Measurements from ENCODE around the gene NT5DC4. TPM values are rescaled to one million over a fixed set of nuclear protein-coding genes. Genes with fewer than 3 reads are reported as not detected.
A peak's percentile ranks its signal among the peaks of the same experiment; 100 is the strongest.

NT5DC4 gene
- total RNA-seq, 1 experiment from 2014 or later, result not detected

DNA sequence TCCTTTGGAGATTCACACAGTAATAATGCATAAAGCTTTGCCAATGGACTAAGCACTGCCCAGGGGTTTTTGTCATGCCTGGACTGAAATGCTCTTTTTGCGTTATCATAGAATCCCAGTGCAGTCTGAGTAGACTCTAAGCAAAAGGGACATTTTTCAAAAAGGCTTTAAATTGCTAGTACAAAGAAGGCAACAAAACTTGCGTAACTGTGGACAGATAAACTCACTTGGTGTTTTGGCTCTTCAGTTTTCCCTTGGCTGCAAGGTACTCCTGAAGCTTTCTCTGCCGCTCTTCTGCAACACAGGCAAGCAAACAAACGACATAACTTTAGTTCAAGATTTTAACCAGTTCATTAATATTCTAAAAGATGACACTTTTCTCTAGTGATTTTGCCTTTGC, 41.5 kb downstream of the NT5DC4 start:
- Histone ChIP-seq H3K27me3 (replicated peaks) (no peaks in the 10 kb centered on the region), H3K4me3 (no peak overlapping the region), H3K4me1 (replicated peaks) (peaks cover 17% of the 10 kb centered on the region), H3K9me3 (replicated peaks) (no peaks in the 10 kb centered on the region), H3K27ac (no peak overlapping the region), H3K36me3 (peaks cover 63% of the 10 kb centered on the region)
- no peak for DNase-seq (ENCODE audit: low read depth in 1 of 2, low spot score in 2 of 2)

DNA sequence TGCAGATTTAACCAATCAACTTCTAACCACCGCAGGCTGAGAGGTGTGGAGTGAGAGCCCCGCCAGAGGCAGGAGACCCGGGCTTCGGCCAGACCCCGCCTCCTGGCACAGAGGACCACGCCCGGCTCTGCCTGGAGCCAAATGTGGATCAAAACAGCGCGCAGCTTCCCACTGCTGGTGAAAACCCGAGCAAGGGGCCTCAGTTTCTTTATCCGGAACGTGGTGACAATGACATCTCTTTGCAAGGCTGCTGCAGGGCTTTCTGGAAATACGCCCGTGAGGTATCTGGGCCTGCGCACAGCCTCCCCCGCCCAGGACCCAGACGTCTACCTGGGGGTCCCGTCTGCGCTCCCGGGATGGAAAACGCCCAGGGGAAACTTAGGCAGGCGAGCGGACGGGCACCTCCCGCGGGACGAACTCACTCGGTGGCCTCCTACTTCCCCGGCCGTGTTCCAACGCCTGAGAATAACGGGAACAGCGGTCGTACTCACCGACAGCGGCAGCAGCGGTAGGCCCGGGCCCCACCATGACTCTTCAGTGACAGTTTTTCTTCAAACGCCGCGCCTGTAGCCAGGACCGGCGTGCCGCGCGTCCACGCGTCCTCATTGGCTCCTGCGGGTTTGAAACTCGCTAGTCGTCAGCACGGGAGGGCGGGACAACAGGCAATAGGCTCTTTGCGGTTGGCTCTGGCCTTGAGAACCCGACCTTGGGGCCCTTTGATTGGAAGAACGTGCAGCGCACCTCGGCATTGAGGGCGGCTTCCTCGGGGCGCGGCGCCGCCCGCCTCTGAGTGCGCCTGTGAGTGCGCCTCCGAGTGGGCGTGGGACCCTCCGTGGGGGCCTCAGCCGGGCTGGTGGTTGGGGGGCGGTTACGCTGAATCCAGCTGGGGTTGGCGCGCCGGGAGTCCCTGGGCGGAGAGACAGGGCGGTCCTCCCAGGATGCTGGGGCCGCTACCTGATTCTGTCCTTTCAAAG, 43.5 kb downstream of the NT5DC4 start, which contains the start of gene CKAP2L:
Gene CKAP2L (minus strand): TSS at position 539 of the 974 bp plus-strand sequence. CDS start 11 bp downstream, at position 528.
- DNase-seq (ENCODE audit: low read depth in 1 of 2, low spot score in 2 of 2), result peak; percentile 95 to 98
- Histone ChIP-seq H3K27me3 (replicated peaks) (no peaks in the 10 kb centered on the region), H3K27ac (peak within 1 kb of the TSS; percentile 95), H3K9me3 (replicated peaks) (no peaks in the 10 kb centered on the region), H3K36me3 (peaks cover 42% of the 10 kb centered on the region), H3K4me1 (replicated peaks) (peaks cover 30% of the 10 kb centered on the region), H3K4me3 (peak within 1 kb of the TSS; percentile 59)

DNA sequence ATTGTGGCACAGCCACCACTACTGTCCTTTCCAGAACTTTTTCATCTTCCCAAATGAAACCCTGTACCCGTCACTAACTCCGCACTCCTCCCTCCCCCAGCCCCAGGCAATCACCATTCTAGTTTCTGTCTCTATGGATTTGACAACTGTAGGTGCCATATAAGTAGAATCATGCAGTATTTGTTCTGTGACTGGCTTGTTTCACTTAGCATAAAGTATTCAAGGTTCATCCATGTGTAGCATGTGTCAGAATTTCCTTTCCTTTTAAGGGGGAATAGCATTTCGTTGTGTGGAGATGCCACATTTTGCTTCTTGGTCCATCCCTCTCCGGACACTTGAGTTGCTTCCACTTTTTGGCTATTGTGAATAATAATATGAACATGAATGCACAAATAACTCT, 44.4 kb downstream of the NT5DC4 start:
- no peak for DNase-seq (ENCODE audit: low read depth in 1 of 2, low spot score in 2 of 2)
- Histone ChIP-seq H3K27me3 (replicated peaks) (no peaks in the 10 kb centered on the region), H3K4me3 (peak overlapping the region; percentile 59), H3K27ac (peak overlapping the region; percentile 95), H3K4me1 (replicated peaks) (peaks cover 30% of the 10 kb centered on the region), H3K36me3 (peaks cover 33% of the 10 kb centered on the region), H3K9me3 (replicated peaks) (no peaks in the 10 kb centered on the region)

DNA sequence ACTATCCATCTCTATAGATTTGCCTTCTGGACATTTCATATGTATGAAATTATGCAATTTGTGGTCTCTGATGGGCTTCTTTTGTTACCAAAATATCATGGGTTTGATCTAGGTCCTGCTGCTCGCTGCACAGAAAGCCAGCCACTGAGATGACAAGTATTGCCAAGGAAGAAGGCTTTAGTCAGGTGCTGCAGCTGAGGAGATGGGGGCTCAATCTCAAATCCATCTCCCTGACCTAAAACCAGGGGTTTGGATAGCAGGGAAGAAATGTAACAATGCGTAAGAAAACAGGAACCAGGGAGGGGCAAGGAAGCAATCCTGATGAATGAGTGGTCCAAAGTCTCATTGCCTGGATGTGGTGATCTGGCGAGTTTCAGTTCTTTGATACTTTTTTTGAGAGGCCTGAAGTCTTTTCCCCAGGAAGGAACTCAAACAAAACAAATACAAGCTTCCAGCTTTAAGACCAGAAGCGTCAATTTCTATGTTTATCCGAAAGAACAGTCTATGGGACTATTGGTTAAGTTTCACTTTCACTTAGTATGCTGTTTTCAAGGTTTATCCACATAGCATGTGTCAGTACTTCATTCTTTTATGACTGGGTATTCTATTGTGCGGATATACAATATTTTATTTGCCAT, 47.0 kb downstream of the NT5DC4 start:
- peaks cover 24% of the 10 kb centered on the region for H3K4me1 ChIP-seq (replicated peaks)
- H3K27ac ChIP-seq, result peak overlapping the region; percentile 68
- DNase-seq (ENCODE audit: low read depth in 1 of 2, low spot score in 2 of 2), result peak in 1 of 2 experiments; percentile 49
- H3K9me3 ChIP-seq (replicated peaks), result no peaks in the 10 kb centered on the region
- H3K27me3 ChIP-seq (replicated peaks), result no peaks in the 10 kb centered on the region
- H3K36me3 ChIP-seq, result peaks cover 14% of the 10 kb centered on the region
- H3K4me3 ChIP-seq, result peak overlapping the region; percentile 20

DNA sequence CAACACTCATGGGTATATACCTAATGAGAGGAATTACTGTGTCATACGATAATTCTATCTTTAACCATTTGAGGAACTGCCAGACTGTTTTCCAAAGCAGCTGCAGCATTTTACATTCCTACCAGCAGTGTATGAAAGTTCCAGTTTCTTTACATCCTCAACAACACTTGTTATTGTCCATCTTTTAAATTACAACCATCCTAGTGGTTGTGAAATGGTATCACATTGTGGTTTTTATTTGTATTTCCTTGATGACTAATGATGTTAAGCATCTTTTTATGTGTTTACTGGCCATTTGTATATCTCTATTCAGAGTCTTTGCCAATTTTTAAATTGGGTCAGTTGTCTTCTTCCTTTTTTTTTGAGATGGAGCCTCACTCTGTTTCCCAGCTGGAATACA, 47.6 kb downstream of the NT5DC4 start:
- Histone ChIP-seq H3K4me1 (replicated peaks) (peaks cover 18% of the 10 kb centered on the region), H3K36me3 (peaks cover 8% of the 10 kb centered on the region), H3K27ac (peak overlapping the region; percentile 68), H3K4me3 (peak overlapping the region; percentile 20), H3K9me3 (replicated peaks) (no peaks in the 10 kb centered on the region), H3K27me3 (replicated peaks) (no peaks in the 10 kb centered on the region)
- peak in 1 of 2 experiments; percentile 67 for DNase-seq (ENCODE audit: low read depth in 1 of 2, low spot score in 2 of 2)

DNA sequence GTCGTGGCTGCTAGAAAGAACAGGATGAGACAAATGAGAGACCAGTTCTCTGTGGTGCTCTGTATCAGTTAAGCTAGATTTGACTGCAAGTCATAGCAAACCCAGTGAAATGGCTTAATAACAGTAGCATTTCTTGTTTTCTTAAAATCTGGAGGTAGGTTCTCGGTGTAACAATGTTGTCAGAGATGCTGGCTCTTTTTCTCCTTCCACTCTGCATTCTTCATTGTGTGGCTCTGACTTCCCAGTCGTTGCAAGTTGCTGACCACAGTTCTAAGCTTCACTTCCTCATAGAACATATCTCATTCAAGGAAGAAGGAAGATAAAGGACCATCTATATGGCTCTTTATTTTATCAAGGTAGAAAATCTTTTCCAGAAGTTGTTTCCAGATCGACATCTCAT, 51.5 kb downstream of the NT5DC4 start:
- Histone ChIP-seq H3K4me3 (no peak overlapping the region), H3K27ac (no peak overlapping the region), H3K27me3 (replicated peaks) (no peaks in the 10 kb centered on the region), H3K4me1 (replicated peaks) (peaks cover 13% of the 10 kb centered on the region), H3K36me3 (0 out of 2 replicates have a peak, but pooled peaks cover 4% of the 10 kb centered on the region), H3K9me3 (replicated peaks) (no peaks in the 10 kb centered on the region)
- no peak for DNase-seq (ENCODE audit: low read depth in 1 of 2, low spot score in 2 of 2)

DNA sequence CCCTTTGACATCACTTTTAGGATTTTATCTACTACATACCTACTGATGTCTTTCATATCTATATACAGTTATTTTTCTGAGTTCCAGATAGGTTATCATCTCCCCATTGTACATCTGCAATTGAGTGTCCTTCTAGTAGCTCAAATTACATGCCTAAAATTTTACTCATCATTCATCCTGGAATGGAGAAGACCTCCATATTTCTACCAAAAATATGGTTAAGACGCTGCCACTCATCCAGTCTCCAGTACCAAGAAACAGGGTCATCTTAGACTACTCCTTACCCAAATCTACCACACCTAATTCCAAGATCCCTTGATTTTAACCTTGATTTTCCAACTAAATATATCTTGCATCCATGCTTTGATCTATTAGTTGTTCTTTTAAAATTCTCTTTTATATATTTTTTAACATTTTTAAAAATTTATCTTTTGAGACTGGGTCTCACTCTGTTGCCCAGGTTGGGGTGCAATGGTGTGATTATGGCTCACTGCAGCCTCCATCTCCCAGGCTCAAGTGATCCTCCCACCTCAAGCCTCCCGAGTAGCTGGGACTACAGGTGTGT, 52.2 kb downstream of the NT5DC4 start:
- no peaks in the 10 kb centered on the region for H3K27me3 ChIP-seq (replicated peaks)
- H3K9me3 ChIP-seq (replicated peaks), result no peaks in the 10 kb centered on the region
- H3K4me3 ChIP-seq, result no peak overlapping the region
- no peak for DNase-seq (ENCODE audit: low read depth in 1 of 2, low spot score in 2 of 2)
- H3K4me1 ChIP-seq (replicated peaks), result peaks cover 7% of the 10 kb centered on the region
- 0 out of 2 replicates have a peak, but pooled peaks cover 4% of the 10 kb centered on the region for H3K36me3 ChIP-seq
- no peak overlapping the region for H3K27ac ChIP-seq

DNA sequence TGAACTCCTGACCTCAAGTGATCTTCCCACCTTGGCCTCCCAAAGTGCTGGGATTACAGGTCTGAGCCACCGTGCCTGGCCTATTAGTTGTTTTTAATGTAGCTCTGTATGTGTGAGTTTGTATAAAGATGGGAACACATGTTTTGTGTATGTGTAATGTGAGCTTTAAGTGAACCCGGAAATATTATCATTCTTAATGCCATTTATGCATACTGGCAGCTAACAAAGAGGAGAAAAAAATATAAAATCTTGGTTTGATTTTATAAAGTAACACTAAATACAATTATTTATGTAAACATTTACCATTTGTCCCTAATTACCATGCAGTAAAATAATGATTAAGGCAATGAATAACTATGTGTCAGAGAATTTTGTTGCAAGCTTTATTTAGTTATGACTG, 52.7 kb downstream of the NT5DC4 start:
- H3K27me3 ChIP-seq (replicated peaks), result no peaks in the 10 kb centered on the region
- 0 out of 2 replicates have a peak, but pooled peaks cover 4% of the 10 kb centered on the region for H3K36me3 ChIP-seq
- no peak overlapping the region for H3K27ac ChIP-seq

DNA sequence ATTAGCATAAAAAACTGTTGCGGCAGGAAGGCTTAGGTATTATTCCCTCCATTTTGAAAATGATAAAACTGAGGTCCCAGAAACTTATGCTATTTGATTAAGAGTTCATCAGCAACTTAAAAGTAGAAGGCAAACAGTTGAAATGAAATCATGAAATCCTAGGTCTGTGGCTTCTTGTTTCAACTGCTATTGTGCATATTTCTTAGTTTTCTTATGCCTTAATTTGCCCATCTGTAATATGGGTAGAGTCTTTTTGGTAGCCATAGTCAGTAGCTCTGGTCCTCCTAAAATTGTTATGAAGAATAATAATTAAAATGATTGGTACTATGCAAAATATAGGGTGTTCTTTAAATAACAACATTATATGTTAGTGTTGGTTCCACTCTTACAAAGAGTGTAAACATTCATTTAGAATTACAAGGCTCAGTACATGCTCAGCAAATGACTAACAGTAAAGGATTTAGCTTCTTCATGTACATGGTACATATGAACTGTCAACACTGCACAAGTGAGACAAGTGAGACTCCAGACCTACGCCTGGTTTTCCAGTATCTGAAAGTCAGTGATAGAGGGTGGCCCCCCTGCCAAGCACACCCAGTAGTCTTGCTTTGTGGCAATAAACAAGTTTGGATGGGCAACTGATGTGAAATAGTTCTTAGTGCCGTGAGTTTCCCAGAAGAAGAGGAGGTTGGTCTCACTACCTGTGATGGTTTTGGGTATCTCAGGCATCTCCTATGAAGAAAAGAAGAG, 53.9 kb downstream of the NT5DC4 start:
- Histone ChIP-seq H3K27me3 (replicated peaks) (no peaks in the 10 kb centered on the region), H3K9me3 (replicated peaks) (no peaks in the 10 kb centered on the region), H3K36me3 (0 out of 2 replicates have a peak, but pooled peaks cover 4% of the 10 kb centered on the region), H3K4me3 (no peak overlapping the region), H3K27ac (no peak overlapping the region), H3K4me1 (replicated peaks) (no peaks in the 10 kb centered on the region)
- DNase-seq (ENCODE audit: low read depth in 1 of 2, low spot score in 2 of 2), result no peak

More for the DNA sequence above, 52.7 kb downstream of the NT5DC4 start:
- Histone ChIP-seq H3K4me1 (replicated peaks) (peaks cover 7% of the 10 kb centered on the region), H3K9me3 (replicated peaks) (no peaks in the 10 kb centered on the region), H3K4me3 (no peak overlapping the region)
- DNase-seq (ENCODE audit: low read depth in 1 of 2, low spot score in 2 of 2), result no peak

DNA sequence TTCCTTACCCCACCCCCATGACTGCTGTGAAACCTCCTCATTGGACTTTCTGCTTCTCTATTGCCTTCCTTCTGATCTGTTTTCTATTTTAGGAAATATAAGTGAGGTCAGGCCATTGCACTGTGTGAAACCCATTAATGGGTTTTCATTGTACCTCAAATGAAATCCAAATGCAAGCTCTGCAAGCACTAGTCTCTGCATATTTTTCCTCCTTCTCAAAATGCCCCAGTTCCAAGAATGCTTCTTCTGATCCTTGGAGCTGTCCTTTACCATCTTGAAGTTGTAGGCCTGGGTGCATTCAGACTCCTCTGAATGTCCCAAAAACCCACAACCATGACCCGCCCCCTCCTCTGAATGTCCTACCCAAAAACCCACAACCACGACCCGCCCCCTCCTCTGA, 55.3 kb downstream of the NT5DC4 start:
- H3K4me3 ChIP-seq, result no peak overlapping the region
- H3K36me3 ChIP-seq, result 0 out of 2 replicates have a peak, but pooled peaks cover 4% of the 10 kb centered on the region
- no peaks in the 10 kb centered on the region for H3K27me3 ChIP-seq (replicated peaks)
- no peaks in the 10 kb centered on the region for H3K4me1 ChIP-seq (replicated peaks)
- DNase-seq (ENCODE audit: low read depth in 1 of 2, low spot score in 2 of 2), result no peak
- H3K27ac ChIP-seq, result no peak overlapping the region
- no peaks in the 10 kb centered on the region for H3K9me3 ChIP-seq (replicated peaks)

DNA sequence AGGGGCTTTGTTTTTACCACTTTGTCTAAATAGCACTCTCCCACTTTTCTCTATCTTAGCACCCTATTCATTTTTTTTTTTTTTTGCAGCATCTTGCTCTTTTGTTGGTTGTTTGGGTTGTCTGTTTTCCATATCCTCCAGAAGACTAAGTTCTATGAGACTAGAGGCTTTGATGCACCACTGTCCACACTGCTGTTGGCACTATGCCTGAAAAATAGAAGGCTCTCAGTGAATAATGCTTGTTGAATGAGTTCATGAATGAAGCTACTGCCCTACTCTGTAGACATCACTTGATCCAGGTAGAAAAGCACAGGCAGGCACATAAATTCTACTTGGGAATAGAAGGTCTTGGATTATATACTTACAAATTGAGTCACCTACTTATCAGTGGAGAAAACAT, 56.2 kb downstream of the NT5DC4 start:
- Histone ChIP-seq H3K27ac (no peak overlapping the region), H3K36me3 (0 out of 2 replicates have a peak, but pooled peaks cover 4% of the 10 kb centered on the region)
- DNase-seq (ENCODE audit: low read depth in 1 of 2, low spot score in 2 of 2), result no peak

DNA sequence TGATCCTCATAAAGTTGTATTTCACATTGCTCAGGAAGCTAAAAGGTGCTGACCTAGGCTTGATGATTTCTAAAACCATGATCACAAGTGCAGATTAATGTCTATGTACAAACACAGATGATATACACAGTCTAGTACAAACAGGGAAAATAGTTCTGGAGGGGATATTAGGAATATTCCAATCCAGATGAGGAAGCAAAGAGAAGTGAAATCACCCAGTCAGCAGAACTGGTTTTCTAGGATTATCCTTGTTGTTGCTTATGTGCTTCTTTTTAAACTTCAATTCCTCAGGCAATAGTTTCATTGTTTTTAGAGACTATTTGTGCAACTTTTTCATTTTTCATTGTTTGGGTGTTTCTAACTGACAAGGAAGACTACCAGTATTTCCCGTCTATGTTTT, 58.8 kb downstream of the NT5DC4 start:
- Histone ChIP-seq H3K27ac (no peak overlapping the region), H3K4me3 (no peak overlapping the region), H3K36me3 (no peaks in the 10 kb centered on the region)

More for the DNA sequence above, 56.2 kb downstream of the NT5DC4 start:
- Histone ChIP-seq H3K27me3 (replicated peaks) (no peaks in the 10 kb centered on the region), H3K4me3 (no peak overlapping the region), H3K9me3 (replicated peaks) (no peaks in the 10 kb centered on the region), H3K4me1 (replicated peaks) (no peaks in the 10 kb centered on the region)

DNA sequence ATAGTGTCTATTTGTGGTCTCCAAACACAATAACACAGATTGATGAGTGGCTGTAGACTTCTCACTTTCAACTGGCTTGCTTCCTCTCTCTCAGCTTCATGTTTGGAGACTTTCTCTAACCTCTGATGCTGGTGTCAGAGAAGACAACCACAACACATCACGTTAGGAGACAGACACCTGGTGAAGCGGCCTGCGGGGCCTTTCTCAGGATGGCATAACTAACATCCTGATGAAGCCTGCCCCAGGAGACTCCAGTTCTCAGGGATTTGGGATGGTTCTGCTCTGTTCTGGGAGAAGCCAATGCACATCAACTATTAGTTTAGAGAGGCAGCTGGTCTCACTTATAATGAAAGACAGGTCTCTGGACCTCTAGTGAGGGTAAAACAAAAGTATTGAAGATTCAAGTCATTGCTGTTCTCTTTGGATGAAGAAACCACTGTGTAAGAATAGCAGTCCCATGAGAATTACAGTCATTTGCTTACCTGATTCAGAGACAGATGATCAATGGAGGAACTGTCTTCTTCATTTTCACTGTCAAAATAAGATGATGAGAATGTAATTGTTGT, 61.5 kb downstream of the NT5DC4 start:
- Histone ChIP-seq H3K9me3 (replicated peaks) (0 out of 2 replicates have a peak, but pooled peaks cover 3% of the 10 kb centered on the region), H3K27ac (no peak overlapping the region), H3K4me1 (replicated peaks) (peaks cover 24% of the 10 kb centered on the region), H3K4me3 (no peak overlapping the region), H3K36me3 (no peaks in the 10 kb centered on the region), H3K27me3 (replicated peaks) (no peaks in the 10 kb centered on the region)
- no peak for DNase-seq (ENCODE audit: low read depth in 1 of 2, low spot score in 2 of 2)

More for the DNA sequence above, 58.8 kb downstream of the NT5DC4 start:
- Histone ChIP-seq H3K27me3 (replicated peaks) (no peaks in the 10 kb centered on the region), H3K4me1 (replicated peaks) (peaks cover 9% of the 10 kb centered on the region), H3K9me3 (replicated peaks) (no peaks in the 10 kb centered on the region)
- DNase-seq (ENCODE audit: low read depth in 1 of 2, low spot score in 2 of 2), result no peak

Measured in SJSA1 (cell line).